Esophagus muscularis mucosa (tissue), 4 donors: Measurements from ENCODE around the gene PRKCE. TPM values are rescaled to one million over a fixed set of nuclear protein-coding genes. Genes with fewer than 3 reads are reported as not detected.

Experiments used
- DNase-seq: peaks from one replicate; pipeline ENCODE4 v3.0.0-alpha.2; 2017; ENCODE audit errors: extremely low spot score
- H3K27ac ChIP-seq, 4 donors: fragments of 200-600 bp; sonication (generic); replicated peaks in 1 of 4; 1 replicate in 3 of 4; 2 replicates in 1 of 4; pipeline ENCODE4 v1.5.1; 2016 to 2019; ENCODE audit warnings: mild to moderate bottlenecking in 1 of 4
- H3K27me3 ChIP-seq, 4 donors: fragments of 200-600 bp; sonication (generic); one replicate each; pipeline versions ENCODE4 v1.5.1 to v1.6.0; 2016 to 2019
- H3K36me3 ChIP-seq, 4 donors: fragments of 200-600 bp; sonication (generic); one replicate each; pipeline ENCODE4 v1.5.1; 2016 to 2019
- H3K4me1 ChIP-seq, 4 donors: fragments of 200-600 bp; sonication (generic); one replicate each; pipeline ENCODE4 v1.5.1; 2016 to 2019
- H3K4me3 ChIP-seq, 4 donors: fragments of 200-600 bp; sonication (generic); 1 replicate in 2 of 4; 2 replicates in 2 of 4; pipeline ENCODE4 v1.5.1; 2016 to 2019; ENCODE audit warnings: mild to moderate bottlenecking in 4 of 4, moderate library complexity in 1 of 4
- H3K9me3 ChIP-seq, 4 donors: fragments of 200-600 bp; sonication (generic); 1 replicate in 3 of 4; 2 replicates in 1 of 4; pipeline ENCODE4 v1.5.1; 2016 to 2019
- EP300 ChIP-seq: sonication (generic); formaldehyde crosslinking; IDR thresholded peaks from one replicate; pipeline ENCODE4 v1.6.1; 2017; ENCODE audit warnings: antibody characterized with exemption
- POLR2A ChIP-seq: fragments of 450-650 bp; IDR thresholded peaks from one replicate; pipeline ENCODE4 v1.6.1; 2017; ENCODE audit warnings: antibody characterized with exemption, moderate library complexity, mild to moderate bottlenecking, low read depth
- POLR2AphosphoS5 ChIP-seq, 2 donors: sonication (generic); formaldehyde crosslinking; IDR thresholded peaks; one replicate each; pipeline ENCODE4 v1.6.1; 2017; ENCODE audit warnings: antibody characterized with exemption in 2 of 2
- WGBS: methylation state at CpG from one replicate; pipeline ENCODE4 v1.1.5; 2018; 5-methylcytosine and 5-hydroxymethylcytosine counted together
- intact Hi-C: fragments of 100-400 bp; cut with DNase I; formaldehyde crosslinking; loops from one replicate; pipeline ENCODE4 v1.15.1; 2023
- total RNA-seq, 4 donors: library from RNA; depleted of rRNA; stranded (reverse); fragments of >200 nt; gene quantifications; one replicate each; pipeline versions ENCODE4 v1.1.0 to v1.2.1, GENCODE V29; 2016
- TF ChIP-seq, protein P1 (sequence below), 3 experiments: fragments of 200-600 bp in 2 of 3; fragments of 450-650 bp in 1 of 3; sonication (generic) in 2 of 3; IDR thresholded peaks; one replicate each; pipeline ENCODE4 v1.5.1; 2017 to 2019; ENCODE audit warnings: antibody characterized with exemption in 3 of 3, mild to moderate bottlenecking in 2 of 3, moderate library complexity in 1 of 3

The PRKCE gene
- total RNA-seq, 4 donors from 2014 or later, result 11.6 to 21.1 (median 13.0) TPM

DNA sequence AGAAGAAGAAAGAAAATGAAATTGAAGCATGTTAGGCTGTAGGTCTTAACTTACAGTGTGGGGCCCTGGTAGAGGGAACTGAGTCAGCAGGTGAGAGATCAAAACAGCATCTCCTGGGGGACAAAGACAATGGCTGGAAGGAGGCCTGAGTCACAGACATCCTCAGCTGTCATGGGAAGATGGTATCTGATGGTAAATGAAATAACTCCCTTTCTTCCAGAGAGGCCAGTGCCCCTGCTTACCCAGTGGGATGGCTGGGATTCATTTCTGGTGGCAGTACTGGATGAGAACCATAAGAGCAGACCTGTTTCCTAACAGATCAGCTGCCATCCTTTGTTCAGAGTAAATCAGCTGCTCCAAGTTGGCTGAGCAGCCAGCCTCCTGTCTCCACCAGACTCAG, 394.4 kb downstream of the PRKCE start:
- Histone ChIP-seq H3K4me1 (no peaks in the 10 kb centered on the region), H3K27ac (no peak overlapping the region), H3K36me3 (peaks cover 0 to 8% (median 0%) of the 10 kb centered on the region in 4 donors), H3K4me3 (no peak overlapping the region), H3K27me3 (no peaks in the 10 kb centered on the region), H3K9me3 (no peaks in the 10 kb centered on the region)
- DNase-seq, result no peak
- intact Hi-C loops, result no loop called here
- TF ChIP-seq, protein P1, sequence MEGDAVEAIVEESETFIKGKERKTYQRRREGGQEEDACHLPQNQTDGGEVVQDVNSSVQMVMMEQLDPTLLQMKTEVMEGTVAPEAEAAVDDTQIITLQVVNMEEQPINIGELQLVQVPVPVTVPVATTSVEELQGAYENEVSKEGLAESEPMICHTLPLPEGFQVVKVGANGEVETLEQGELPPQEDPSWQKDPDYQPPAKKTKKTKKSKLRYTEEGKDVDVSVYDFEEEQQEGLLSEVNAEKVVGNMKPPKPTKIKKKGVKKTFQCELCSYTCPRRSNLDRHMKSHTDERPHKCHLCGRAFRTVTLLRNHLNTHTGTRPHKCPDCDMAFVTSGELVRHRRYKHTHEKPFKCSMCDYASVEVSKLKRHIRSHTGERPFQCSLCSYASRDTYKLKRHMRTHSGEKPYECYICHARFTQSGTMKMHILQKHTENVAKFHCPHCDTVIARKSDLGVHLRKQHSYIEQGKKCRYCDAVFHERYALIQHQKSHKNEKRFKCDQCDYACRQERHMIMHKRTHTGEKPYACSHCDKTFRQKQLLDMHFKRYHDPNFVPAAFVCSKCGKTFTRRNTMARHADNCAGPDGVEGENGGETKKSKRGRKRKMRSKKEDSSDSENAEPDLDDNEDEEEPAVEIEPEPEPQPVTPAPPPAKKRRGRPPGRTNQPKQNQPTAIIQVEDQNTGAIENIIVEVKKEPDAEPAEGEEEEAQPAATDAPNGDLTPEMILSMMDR (IDR thresholded peaks at IDR 0.05), result no peak
- no peak for TF ChIP-seq POLR2AphosphoS5 (IDR thresholded peaks at IDR 0.05)

GRCh38 chr2:46047290-46047689, 395.8 kb downstream of the PRKCE start:
- Histone ChIP-seq H3K36me3 (peaks cover 0 to 18% (median 0%) of the 10 kb centered on the region in 4 donors), H3K4me3 (no peak overlapping the region), H3K27ac (no peak overlapping the region), H3K27me3 (no peaks in the 10 kb centered on the region), H3K9me3 (no peaks in the 10 kb centered on the region), H3K4me1 (no peaks in the 10 kb centered on the region)
- WGBS, result 62% methylated on average over 5 of the region's 5 CpGs
- no peak for DNase-seq
- intact Hi-C loops, result no loop called here
- TF ChIP-seq POLR2A (no peak), POLR2AphosphoS5 (IDR thresholded peaks at IDR 0.05) (no peak), EP300 (no peak)
- TF ChIP-seq, protein P1 (IDR thresholded peaks at IDR 0.05), result no peak

DNA sequence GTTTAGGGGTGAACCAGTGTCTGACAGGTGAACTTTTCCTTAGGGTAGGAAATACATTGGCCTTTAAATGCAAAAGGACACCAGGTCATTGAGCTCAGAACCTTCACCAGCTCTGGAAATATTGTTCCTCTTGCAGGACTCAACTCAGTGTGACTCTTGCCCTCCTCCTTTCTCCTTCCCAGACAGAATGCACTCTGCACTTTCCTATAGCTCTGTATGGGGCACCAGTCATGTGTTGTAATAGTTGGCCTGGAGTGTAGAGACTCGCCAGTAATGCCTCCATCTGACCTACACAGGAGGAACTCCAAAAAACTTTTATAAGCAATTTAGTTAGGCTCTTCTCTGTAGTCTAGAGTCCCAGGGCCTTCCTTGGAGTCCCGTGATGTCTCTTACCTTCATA, 397.2 kb downstream of the PRKCE start:
- no peak for TF ChIP-seq POLR2A
- TF ChIP-seq EP300, result no peak
- no peak for TF ChIP-seq POLR2AphosphoS5 (IDR thresholded peaks at IDR 0.05)
- TF ChIP-seq, protein P1 (IDR thresholded peaks at IDR 0.05), result no peak
- DNase-seq, result no peak
- Histone ChIP-seq H3K9me3 (no peaks in the 10 kb centered on the region), H3K36me3 (peaks cover 0 to 18% (median 0%) of the 10 kb centered on the region in 4 donors), H3K4me3 (no peak overlapping the region), H3K27me3 (no peaks in the 10 kb centered on the region), H3K27ac (no peak overlapping the region), H3K4me1 (no peaks in the 10 kb centered on the region)
- intact Hi-C loops, result no loop called here
- WGBS, result 96% methylated on average over 2 of the region's 2 CpGs

- Histone ChIP-seq H3K27me3 (no peaks in the 10 kb centered on the region), H3K36me3 (peaks cover 0 to 18% (median 0%) of the 10 kb centered on the region in 4 donors), H3K27ac (no peak overlapping the region), H3K4me1 (no peaks in the 10 kb centered on the region), H3K4me3 (no peak overlapping the region), H3K9me3 (peaks cover 0 to 3% (median 0%) of the 10 kb centered on the region in 4 donors)
- DNase-seq, result no peak
- WGBS, result 90% methylated on average over 8 of the region's 8 CpGs
- TF ChIP-seq, protein P1 (IDR thresholded peaks at IDR 0.05), result no peak
- no peak for TF ChIP-seq EP300
- no peak for TF ChIP-seq POLR2A
- intact Hi-C loops, result loop anchor here (5.0 kb wide), 1 partner anchor 38 kb away; no protein-coding TSS in a partner anchor
These were observed 398.6 kb downstream of the PRKCE start for GRCh38 chr2:46050027-46050426.

GRCh38 chr2:46050489-46050888, 399.0 kb downstream of the PRKCE start:
- Histone ChIP-seq H3K4me3 (no peak overlapping the region), H3K36me3 (peaks cover 0 to 18% (median 0%) of the 10 kb centered on the region in 4 donors), H3K4me1 (no peaks in the 10 kb centered on the region), H3K27ac (no peak overlapping the region), H3K9me3 (peaks cover 0 to 3% (median 0%) of the 10 kb centered on the region in 4 donors), H3K27me3 (no peaks in the 10 kb centered on the region)
- WGBS, result 92% methylated on average over 2 of the region's 2 CpGs
- DNase-seq, result no peak
- TF ChIP-seq POLR2AphosphoS5 (IDR thresholded peaks at IDR 0.05) (no peak), EP300 (no peak), POLR2A (no peak)
- TF ChIP-seq, protein P1 (IDR thresholded peaks at IDR 0.05), result no peak
- intact Hi-C loops, result loop anchor here (5.0 kb wide), 1 partner anchor 38 kb away; no protein-coding TSS in a partner anchor
